ENCODE data around the gene CLPSL2. TPM values are rescaled to one million over a fixed set of nuclear protein-coding genes. Genes with fewer than 3 reads are reported as not detected.

CLPSL2 gene
- total RNA-seq, 1 donor from 2014 or later: not detected

GRCh38 chr6:35817515-35817914 is 41.1 kb downstream of the CLPSL2 start:
- Mint-ChIP-seq H3K4me3 (ENCODE audit: unreplicated experiment) (no peak overlapping the region), H3K4me1 (ENCODE audit: unreplicated experiment) (peaks cover 3% of the 10 kb centered on the region), H3K27ac (ENCODE audit: unreplicated experiment) (no peak overlapping the region), H3K9me3 (ENCODE audit: unreplicated experiment) (no peaks in the 10 kb centered on the region), H3K27me3 (ENCODE audit: unreplicated experiment) (no peaks in the 10 kb centered on the region), H3K36me3 (ENCODE audit: low read depth, unreplicated experiment) (no peaks in the 10 kb centered on the region)
- DNase-seq (ENCODE audit: low spot score): no peak
- no peak for TF ChIP-seq CTCF (IDR thresholded peaks at IDR 0.05; ENCODE audit: unreplicated experiment)

GRCh38 chr6:35823601-35824000 is 47.2 kb downstream of the CLPSL2 start:
- TF ChIP-seq CTCF (IDR thresholded peaks at IDR 0.05; ENCODE audit: unreplicated experiment): no peak
- H3K27me3 Mint-ChIP-seq (ENCODE audit: unreplicated experiment): no peaks in the 10 kb centered on the region
- H3K9me3 Mint-ChIP-seq (ENCODE audit: unreplicated experiment): no peaks in the 10 kb centered on the region
- no peaks in the 10 kb centered on the region for H3K36me3 Mint-ChIP-seq (ENCODE audit: low read depth, unreplicated experiment)
- no peak overlapping the region for H3K4me3 Mint-ChIP-seq (ENCODE audit: unreplicated experiment)
- H3K27ac Mint-ChIP-seq (ENCODE audit: unreplicated experiment): no peak overlapping the region
- peaks cover 8% of the 10 kb centered on the region for H3K4me1 Mint-ChIP-seq (ENCODE audit: unreplicated experiment)
- no peak for DNase-seq (ENCODE audit: low spot score)

- Mint-ChIP-seq H3K9me3 (ENCODE audit: unreplicated experiment) (no peaks in the 10 kb centered on the region), H3K4me3 (ENCODE audit: unreplicated experiment) (no peak overlapping the region), H3K27ac (ENCODE audit: unreplicated experiment) (no peak overlapping the region), H3K4me1 (ENCODE audit: unreplicated experiment) (peaks cover 8% of the 10 kb centered on the region), H3K27me3 (ENCODE audit: unreplicated experiment) (no peaks in the 10 kb centered on the region), H3K36me3 (ENCODE audit: low read depth, unreplicated experiment) (no peaks in the 10 kb centered on the region)
- DNase-seq (ENCODE audit: low spot score): no peak
- no peak for TF ChIP-seq CTCF (IDR thresholded peaks at IDR 0.05; ENCODE audit: unreplicated experiment)
These were observed 48.3 kb downstream of the CLPSL2 start for GRCh38 chr6:35824552-35825192.

Other genes starting within 250 kb of the CLPSL2 start
- gene FKBP5, start 87.7 kb upstream of the CLPSL2 start, total RNA-seq (ENCODE audit: unreplicated experiment): 7.2 TPM
- 0.69 TPM for gene ARMC12, start 39.6 kb upstream of the CLPSL2 start, total RNA-seq (ENCODE audit: unreplicated experiment)
- gene CLPSL1, start 4.4 kb downstream of the CLPSL2 start, total RNA-seq (ENCODE audit: unreplicated experiment): not detected
- gene CLPS, start 20.7 kb downstream of the CLPSL2 start, total RNA-seq (ENCODE audit: unreplicated experiment): not detected
- not detected for gene LHFPL5, start 28.8 kb downstream of the CLPSL2 start, total RNA-seq (ENCODE audit: unreplicated experiment)
- 59.6 TPM for gene SRPK1, start 144.5 kb downstream of the CLPSL2 start, total RNA-seq (ENCODE audit: unreplicated experiment)
- gene SLC26A8, start 248.0 kb downstream of the CLPSL2 start, total RNA-seq (ENCODE audit: unreplicated experiment): 0.97 TPM

Measured in endothelial cell (in vitro differentiated cells).